ENCODE data around the gene DNAJB6. TPM values are rescaled to one million over a fixed set of nuclear protein-coding genes. Genes with fewer than 3 reads are reported as not detected.

DNAJB6 gene
- total and polyA plus RNA-seq, 2 of the 4 experiments (the other 2 are of a cell fraction), result 93.4 to 165 TPM

DNA sequence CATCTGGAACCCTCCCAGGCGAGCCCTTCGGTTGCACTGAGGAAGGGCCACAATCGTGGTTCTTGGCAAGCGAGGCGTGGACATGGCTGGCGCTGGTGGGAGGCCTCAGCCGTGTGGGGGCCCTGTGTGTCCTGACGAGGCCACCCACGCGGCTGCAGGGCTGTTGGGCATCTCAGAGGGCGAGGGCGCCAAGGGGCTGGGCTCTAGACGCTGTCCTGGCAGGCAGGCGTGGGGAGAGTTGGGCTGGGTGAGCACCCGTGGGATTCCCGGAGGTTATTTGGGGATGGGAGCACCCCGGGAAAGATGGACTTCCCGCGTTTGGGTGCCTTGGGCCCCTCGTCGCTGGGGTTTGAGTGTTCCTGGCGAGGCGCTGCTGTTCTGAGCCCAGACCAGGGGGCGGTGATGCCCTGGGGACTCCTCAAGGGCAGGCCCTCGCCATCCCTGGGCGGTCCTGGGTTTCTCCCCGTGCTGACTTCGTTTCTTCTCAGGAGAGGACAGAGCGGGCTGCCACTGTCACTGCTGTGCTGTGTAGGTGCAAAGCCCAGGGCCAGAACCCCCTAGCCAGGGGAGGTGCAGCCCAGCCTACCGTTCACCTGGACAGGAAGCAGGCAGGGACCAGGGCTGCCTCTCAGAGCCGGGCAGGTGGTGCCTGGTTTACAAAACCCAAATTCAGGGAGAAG lies 87.2 kb downstream of the DNAJB6 start:
- whole genome bisulfite sequencing, 2 experiments (ENCODE audit: extremely low coverage in 2 of 2, insufficient read length in 1 of 2), result 90% methylated on average over 15 of the region's 31 CpGs; no CpG with 5 or more reads in 1 of the 2 experiments
- no TSS peak for BruUV-seq (replicated peaks)
- H3K9me1 ChIP-seq (ENCODE audit: insufficient read depth, low read length), result no peaks in the 10 kb centered on the region
- no peak for TF ChIP-seq CHD1 (IDR thresholded peaks at IDR 0.05; ENCODE audit: low read depth, low read length)
- no peak for TF ChIP-seq BHLHE40 (IDR thresholded peaks at IDR 0.05; ENCODE audit: low read depth, low read length)
- no peak for TF ChIP-seq MXI1 (IDR thresholded peaks at IDR 0.05; ENCODE audit: borderline replicate concordance, low read depth, low read length)
- TF ChIP-seq RFX5 (IDR thresholded peaks at IDR 0.05; ENCODE audit: low read depth, low read length), result no peak
- no peak for TF ChIP-seq MAFK (IDR thresholded peaks at IDR 0.05; ENCODE audit: low read depth, low read length)
- TF ChIP-seq MAZ (IDR thresholded peaks at IDR 0.05; ENCODE audit: borderline replicate concordance, low read depth, low read length), result no peak
- no peak for TF ChIP-seq RAD21 (IDR thresholded peaks at IDR 0.05; ENCODE audit: low read length)
- no peak for TF ChIP-seq NFE2L2 (IDR thresholded peaks at IDR 0.05; ENCODE audit: low read depth, low read length)
- no peak for TF ChIP-seq SMC3 (IDR thresholded peaks at IDR 0.05; ENCODE audit: low read depth, low read length)
- no peak for TF ChIP-seq FOS (IDR thresholded peaks at IDR 0.05; ENCODE audit: low read depth, low read length)
- TF ChIP-seq, protein P1, sequence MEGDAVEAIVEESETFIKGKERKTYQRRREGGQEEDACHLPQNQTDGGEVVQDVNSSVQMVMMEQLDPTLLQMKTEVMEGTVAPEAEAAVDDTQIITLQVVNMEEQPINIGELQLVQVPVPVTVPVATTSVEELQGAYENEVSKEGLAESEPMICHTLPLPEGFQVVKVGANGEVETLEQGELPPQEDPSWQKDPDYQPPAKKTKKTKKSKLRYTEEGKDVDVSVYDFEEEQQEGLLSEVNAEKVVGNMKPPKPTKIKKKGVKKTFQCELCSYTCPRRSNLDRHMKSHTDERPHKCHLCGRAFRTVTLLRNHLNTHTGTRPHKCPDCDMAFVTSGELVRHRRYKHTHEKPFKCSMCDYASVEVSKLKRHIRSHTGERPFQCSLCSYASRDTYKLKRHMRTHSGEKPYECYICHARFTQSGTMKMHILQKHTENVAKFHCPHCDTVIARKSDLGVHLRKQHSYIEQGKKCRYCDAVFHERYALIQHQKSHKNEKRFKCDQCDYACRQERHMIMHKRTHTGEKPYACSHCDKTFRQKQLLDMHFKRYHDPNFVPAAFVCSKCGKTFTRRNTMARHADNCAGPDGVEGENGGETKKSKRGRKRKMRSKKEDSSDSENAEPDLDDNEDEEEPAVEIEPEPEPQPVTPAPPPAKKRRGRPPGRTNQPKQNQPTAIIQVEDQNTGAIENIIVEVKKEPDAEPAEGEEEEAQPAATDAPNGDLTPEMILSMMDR (conservative IDR thresholded peaks at IDR 0.05; ENCODE audit: low read depth, low read length), result no peak
- TF ChIP-seq, protein P2, sequence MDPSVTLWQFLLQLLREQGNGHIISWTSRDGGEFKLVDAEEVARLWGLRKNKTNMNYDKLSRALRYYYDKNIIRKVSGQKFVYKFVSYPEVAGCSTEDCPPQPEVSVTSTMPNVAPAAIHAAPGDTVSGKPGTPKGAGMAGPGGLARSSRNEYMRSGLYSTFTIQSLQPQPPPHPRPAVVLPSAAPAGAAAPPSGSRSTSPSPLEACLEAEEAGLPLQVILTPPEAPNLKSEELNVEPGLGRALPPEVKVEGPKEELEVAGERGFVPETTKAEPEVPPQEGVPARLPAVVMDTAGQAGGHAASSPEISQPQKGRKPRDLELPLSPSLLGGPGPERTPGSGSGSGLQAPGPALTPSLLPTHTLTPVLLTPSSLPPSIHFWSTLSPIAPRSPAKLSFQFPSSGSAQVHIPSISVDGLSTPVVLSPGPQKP (IDR thresholded peaks at IDR 0.05; ENCODE audit: borderline replicate concordance, low read depth, low read length), result no peak
- no peak for TF ChIP-seq CEBPB (IDR thresholded peaks at IDR 0.05; ENCODE audit: low read depth, low read length)
- no peak for TF ChIP-seq RCOR1 (IDR thresholded peaks at IDR 0.05; ENCODE audit: insufficient replicate concordance, low read length)
- no peak for TF ChIP-seq POLR2A (IDR thresholded peaks at IDR 0.05; ENCODE audit: low read depth, low read length)
- TF ChIP-seq, protein P3, sequence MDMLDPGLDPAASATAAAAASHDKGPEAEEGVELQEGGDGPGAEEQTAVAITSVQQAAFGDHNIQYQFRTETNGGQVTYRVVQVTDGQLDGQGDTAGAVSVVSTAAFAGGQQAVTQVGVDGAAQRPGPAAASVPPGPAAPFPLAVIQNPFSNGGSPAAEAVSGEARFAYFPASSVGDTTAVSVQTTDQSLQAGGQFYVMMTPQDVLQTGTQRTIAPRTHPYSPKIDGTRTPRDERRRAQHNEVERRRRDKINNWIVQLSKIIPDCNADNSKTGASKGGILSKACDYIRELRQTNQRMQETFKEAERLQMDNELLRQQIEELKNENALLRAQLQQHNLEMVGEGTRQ (IDR thresholded peaks at IDR 0.05; ENCODE audit: low read depth, low read length), result no peak
- H3K56ac ChIP-seq (ENCODE audit: extremely low read depth, insufficient read depth, low read length), result no peak overlapping the region
- in situ Hi-C loops (cut with MboI; ENCODE audit: low sequenced_read_pairs), result no loop called here
- H3K4me2 ChIP-seq (ENCODE audit: low read depth, low read length), result no peak overlapping the region
- intact Hi-C loops (cut with micrococcal nuclease), result no loop called here
- H4K20me1 ChIP-seq (ENCODE audit: insufficient read depth, low read length), result no peaks in the 10 kb centered on the region
- no peak overlapping the region for H2BK120ac ChIP-seq (ENCODE audit: low read depth, low read length)
- H3K27me3 ChIP-seq (ENCODE audit: control insufficient read depth, insufficient read depth, low read length), result no peaks in the 10 kb centered on the region
- no peak overlapping the region for H2AK9ac ChIP-seq (replicated peaks; ENCODE audit: low read depth, low read length, poor library complexity)
- dilution Hi-C loops (cut with HindIII; ENCODE audit: low sequenced_read_pairs, unreplicated experiment), result no loop called here
- H3K4me1 ChIP-seq (ENCODE audit: control insufficient read depth, insufficient read depth, low read length), result no peaks in the 10 kb centered on the region
- H3K4me3 ChIP-seq (ENCODE audit: insufficient read depth, low read depth, low read length), result no peak overlapping the region
- POLR2A ChIA-PET (ENCODE audit: unreplicated experiment), result no interaction called here
- no peak overlapping the region for H3K4ac ChIP-seq (ENCODE audit: low read depth, low read length)
- ATAC-seq (ENCODE audit: low read depth) (no peak), DNase-seq (no peak)
- H3K27ac ChIP-seq (ENCODE audit: insufficient read depth, low read length), result no peak overlapping the region
- H3K36me3 ChIP-seq (ENCODE audit: control insufficient read depth, insufficient read depth, low read length), result peaks cover 9% of the 10 kb centered on the region
- H3K23ac ChIP-seq (ENCODE audit: low read depth, low read length), result no peak overlapping the region
- no peak overlapping the region for H3K14ac ChIP-seq (replicated peaks; ENCODE audit: low read depth, low read length)
- no peak overlapping the region for H4K5ac ChIP-seq (ENCODE audit: low read depth, low read length)
- H2BK5ac ChIP-seq (ENCODE audit: low read depth, low read length, poor library complexity, severe bottlenecking), result no peak overlapping the region
- H2AFZ ChIP-seq (replicated peaks; ENCODE audit: low read length, poor library complexity), result no peak overlapping the region
- no peak overlapping the region for H3K9ac ChIP-seq (ENCODE audit: low read depth, low read length)
- no peak overlapping the region for H2BK20ac ChIP-seq (ENCODE audit: low read depth, low read length)
- no peak overlapping the region for H2AK5ac ChIP-seq (ENCODE audit: low read depth, low read length)
- H3K79me1 ChIP-seq (ENCODE audit: low read depth in 1 of 2, low read length in 2 of 2), result no peaks in the 10 kb centered on the region
- H3K18ac ChIP-seq (ENCODE audit: low read depth, low read length), result no peak overlapping the region
- H4K91ac ChIP-seq (ENCODE audit: insufficient read depth, low read depth, low read length), result no peak overlapping the region
- no peak overlapping the region for H2BK15ac ChIP-seq (ENCODE audit: low read depth, low read length)
- CTCF ChIA-PET, result no interaction called here
- H3K9me3 ChIP-seq (ENCODE audit: control insufficient read depth, insufficient read depth, low read length), result no peaks in the 10 kb centered on the region
- H4K8ac ChIP-seq (ENCODE audit: low read depth in 2 of 2, low read length in 2 of 2), result no peak overlapping the region

Measured in IMR-90 (cell line).